Mesendoderm (in vitro differentiated cells): ENCODE data around the gene SPDYC.

Experiments
- DNase-seq: peaks from one replicate; pipeline ENCODE4 v3.0.0; 2013
- H2AK5ac ChIP-seq: 2 replicates; pipeline ENCODE4 v1.6.1; 2013; ENCODE audit warnings: low read length, inconsistent platforms
- H2BK120ac ChIP-seq: 2 replicates; pipeline ENCODE4 v1.6.1; 2013; ENCODE audit warnings: low read depth, mild to moderate bottlenecking, low read length, moderate library complexity, mixed read lengths
- H2BK15ac ChIP-seq: replicated peaks from 2 replicates; pipeline ENCODE4 v1.6.1; 2013; ENCODE audit warnings: low read depth, mild to moderate bottlenecking, moderate library complexity
- H2BK5ac ChIP-seq: 2 replicates; pipeline ENCODE4 v1.6.1; 2013; ENCODE audit warnings: low read length, inconsistent platforms
- H3K18ac ChIP-seq: 2 replicates; pipeline ENCODE4 v1.6.1; 2013; ENCODE audit warnings: mild to moderate bottlenecking, low read length, mixed read lengths
- H3K23ac ChIP-seq: one replicate; pipeline ENCODE4 v1.6.1; 2013; ENCODE audit warnings: low read length
- H3K27ac ChIP-seq: 2 replicates; pipeline ENCODE4 v1.5.1; 2013; ENCODE audit warnings: low read depth, mild to moderate bottlenecking, inconsistent platforms, low read length, moderate library complexity
- H3K27me3 ChIP-seq: 2 replicates; pipeline ENCODE4 v1.6.1; 2013; ENCODE audit warnings: low read length, control low read depth, mild to moderate bottlenecking, inconsistent platforms; ENCODE audit not compliant: insufficient read depth, poor library complexity
- H3K36me3 ChIP-seq: 2 replicates; pipeline ENCODE4 v1.6.1; 2013; ENCODE audit warnings: low read length, inconsistent platforms; ENCODE audit not compliant: control insufficient read depth, insufficient read depth
- H3K4ac ChIP-seq: one replicate; pipeline ENCODE4 v1.6.1; 2013; ENCODE audit warnings: low read depth, mild to moderate bottlenecking, low read length, moderate library complexity
- H3K4me1 ChIP-seq: 2 replicates; pipeline ENCODE4 v1.6.1; 2013; ENCODE audit warnings: low read depth, low read length, inconsistent platforms; ENCODE audit not compliant: control insufficient read depth
- H3K4me2 ChIP-seq: 2 replicates; pipeline ENCODE4 v1.6.1; 2013; ENCODE audit warnings: low read length
- H3K4me3 ChIP-seq: 2 replicates; pipeline ENCODE4 v1.5.1; 2013; ENCODE audit warnings: mild to moderate bottlenecking, low read length
- H3K56ac ChIP-seq: one replicate; pipeline ENCODE4 v1.6.1; 2013; ENCODE audit warnings: low read length
- H3K79me1 ChIP-seq: 2 replicates; pipeline ENCODE4 v1.6.1; 2013; ENCODE audit warnings: low read length, inconsistent platforms
- H3K79me2 ChIP-seq: 2 replicates; pipeline ENCODE4 v1.6.1; 2013; ENCODE audit warnings: mild to moderate bottlenecking, low read length; ENCODE audit not compliant: control insufficient read depth, insufficient read depth
- H3K9ac ChIP-seq: 2 replicates; pipeline ENCODE4 v1.6.1; 2013; ENCODE audit warnings: low read length, inconsistent platforms
- H4K5ac ChIP-seq: one replicate; pipeline ENCODE4 v1.6.1; 2013; ENCODE audit warnings: low read length
- H4K8ac ChIP-seq: one replicate; pipeline ENCODE4 v1.6.1; 2013; ENCODE audit warnings: low read depth, mild to moderate bottlenecking, control low read depth, low read length, moderate library complexity
- WGBS: extraction: QIAGEN DNeasy Blood & Tissue Kit; methylation state at CpG from one replicate; pipeline ENCODE4 v1.1.7; 2013; ENCODE audit warnings: low lambda C conversion rate, missing lambda C conversion rate; ENCODE audit not compliant: insufficient coverage; ENCODE audit errors: extremely low coverage; 5-methylcytosine and 5-hydroxymethylcytosine counted together

SPDYC gene

GRCh38 chr11:65185869-65186341 is 15.9 kb downstream of the SPDYC start:
- no peak overlapping the region for H3K4me2 ChIP-seq
- H2AK5ac ChIP-seq, result no peak overlapping the region
- no peak overlapping the region for H2BK5ac ChIP-seq
- H3K18ac ChIP-seq, result no peak overlapping the region
- H3K23ac ChIP-seq, result no peak overlapping the region
- H2BK15ac ChIP-seq, result no peak overlapping the region
- H4K5ac ChIP-seq, result no peak overlapping the region
- no peak overlapping the region for H3K4ac ChIP-seq
- no peak overlapping the region for H3K27ac ChIP-seq
- peaks cover 4% of the 10 kb centered on the region for H3K79me2 ChIP-seq
- WGBS, result no CpG with 5 or more reads among the region's 18 CpGs
- peaks cover 14% of the 10 kb centered on the region for H3K36me3 ChIP-seq
- H2BK120ac ChIP-seq, result no peak overlapping the region
- H3K9ac ChIP-seq, result no peak overlapping the region
- H4K8ac ChIP-seq, result no peak overlapping the region
- H3K27me3 ChIP-seq, result no peaks in the 10 kb centered on the region
- H3K79me1 ChIP-seq, result peaks cover 16% of the 10 kb centered on the region
- peaks cover 11% of the 10 kb centered on the region for H3K4me1 ChIP-seq
- H3K56ac ChIP-seq, result no peak overlapping the region
- no peak overlapping the region for H3K4me3 ChIP-seq
- no peak for DNase-seq

- H3K79me1 ChIP-seq, result peaks cover 16% of the 10 kb centered on the region
- H2BK5ac ChIP-seq, result no peak overlapping the region
- peaks cover 11% of the 10 kb centered on the region for H3K4me1 ChIP-seq
- no peak overlapping the region for H3K23ac ChIP-seq
- no peak overlapping the region for H4K5ac ChIP-seq
- H3K4ac ChIP-seq, result no peak overlapping the region
- peaks cover 4% of the 10 kb centered on the region for H3K79me2 ChIP-seq
- no peak overlapping the region for H3K27ac ChIP-seq
- no peak overlapping the region for H2BK120ac ChIP-seq
- no peak overlapping the region for H2BK15ac ChIP-seq
- no peak overlapping the region for H3K56ac ChIP-seq
- H3K4me2 ChIP-seq, result no peak overlapping the region
- no peaks in the 10 kb centered on the region for H3K27me3 ChIP-seq
- H3K9ac ChIP-seq, result no peak overlapping the region
- DNase-seq, result no peak
- H2AK5ac ChIP-seq, result no peak overlapping the region
- peaks cover 14% of the 10 kb centered on the region for H3K36me3 ChIP-seq
- WGBS, result no CpG with 5 or more reads among the region's 9 CpGs
- no peak overlapping the region for H4K8ac ChIP-seq
- no peak overlapping the region for H3K4me3 ChIP-seq
- H3K18ac ChIP-seq, result no peak overlapping the region
These were observed 16.7 kb downstream of the SPDYC start for GRCh38 chr11:65186701-65187100.

- H2BK15ac ChIP-seq, result no peak overlapping the region
- H2BK5ac ChIP-seq, result no peak overlapping the region
- no peak overlapping the region for H2AK5ac ChIP-seq
- no peak overlapping the region for H3K9ac ChIP-seq
- no peaks in the 10 kb centered on the region for H3K27me3 ChIP-seq
- peaks cover 4% of the 10 kb centered on the region for H3K79me2 ChIP-seq
- no peak overlapping the region for H3K18ac ChIP-seq
- no peak overlapping the region for H3K4ac ChIP-seq
- H3K36me3 ChIP-seq, result peaks cover 14% of the 10 kb centered on the region
- H3K4me2 ChIP-seq, result no peak overlapping the region
- no peak for DNase-seq
- H3K4me1 ChIP-seq, result peaks cover 11% of the 10 kb centered on the region
- H3K27ac ChIP-seq, result no peak overlapping the region
- no peak overlapping the region for H4K8ac ChIP-seq
- H3K23ac ChIP-seq, result no peak overlapping the region
- WGBS, result no CpG with 5 or more reads among the region's 6 CpGs
- no peak overlapping the region for H3K56ac ChIP-seq
- peaks cover 16% of the 10 kb centered on the region for H3K79me1 ChIP-seq
- no peak overlapping the region for H3K4me3 ChIP-seq
- H2BK120ac ChIP-seq, result no peak overlapping the region
- no peak overlapping the region for H4K5ac ChIP-seq
These were observed 17.2 kb downstream of the SPDYC start for GRCh38 chr11:65187146-65187675.

- Histone ChIP-seq H4K8ac (no peak overlapping the region), H3K27me3 (no peaks in the 10 kb centered on the region), H3K18ac (no peak overlapping the region), H3K79me1 (peaks cover 12% of the 10 kb centered on the region), H3K36me3 (peaks cover 14% of the 10 kb centered on the region), H3K79me2 (no peaks in the 10 kb centered on the region), H2AK5ac (no peak overlapping the region), H2BK15ac (no peak overlapping the region), H4K5ac (no peak overlapping the region), H3K4me3 (no peak overlapping the region), H3K4me2 (no peak overlapping the region), H2BK120ac (no peak overlapping the region), H3K9ac (no peak overlapping the region), H3K23ac (no peak overlapping the region), H3K4ac (no peak overlapping the region), H3K27ac (no peak overlapping the region), H3K56ac (no peak overlapping the region), H2BK5ac (no peak overlapping the region), H3K4me1 (peaks cover 8% of the 10 kb centered on the region)
- WGBS, result no CpG with 5 or more reads among the region's 20 CpGs
- no peak for DNase-seq
These were observed 18.0 kb downstream of the SPDYC start for GRCh38 chr11:65187971-65188461.

GRCh38 chr11:65188486-65188885 is 18.5 kb downstream of the SPDYC start:
- Histone ChIP-seq H2BK5ac (no peak overlapping the region), H3K4me2 (no peak overlapping the region), H3K4me1 (peaks cover 5% of the 10 kb centered on the region), H3K27me3 (no peaks in the 10 kb centered on the region), H3K27ac (no peak overlapping the region), H3K56ac (no peak overlapping the region), H3K4ac (no peak overlapping the region), H2BK15ac (no peak overlapping the region), H2BK120ac (no peak overlapping the region), H2AK5ac (no peak overlapping the region), H3K79me2 (no peaks in the 10 kb centered on the region), H3K4me3 (no peak overlapping the region), H3K79me1 (peaks cover 8% of the 10 kb centered on the region), H4K8ac (no peak overlapping the region), H3K23ac (no peak overlapping the region), H4K5ac (no peak overlapping the region), H3K18ac (no peak overlapping the region), H3K9ac (no peak overlapping the region), H3K36me3 (peaks cover 14% of the 10 kb centered on the region)
- no peak for DNase-seq
- WGBS, result no CpG with 5 or more reads among the region's 18 CpGs

GRCh38 chr11:65189191-65189590 is 19.2 kb downstream of the SPDYC start:
- no peak overlapping the region for H4K5ac ChIP-seq
- H3K4ac ChIP-seq, result no peak overlapping the region
- H3K4me3 ChIP-seq, result no peak overlapping the region
- H2BK15ac ChIP-seq, result no peak overlapping the region
- H3K23ac ChIP-seq, result no peak overlapping the region
- no peaks in the 10 kb centered on the region for H3K79me2 ChIP-seq
- H2BK5ac ChIP-seq, result no peak overlapping the region
- H4K8ac ChIP-seq, result no peak overlapping the region
- H3K18ac ChIP-seq, result no peak overlapping the region
- H3K9ac ChIP-seq, result no peak overlapping the region
- H3K27me3 ChIP-seq, result no peaks in the 10 kb centered on the region
- DNase-seq, result no peak
- peaks cover 14% of the 10 kb centered on the region for H3K36me3 ChIP-seq
- peaks cover 7% of the 10 kb centered on the region for H3K79me1 ChIP-seq
- no peak overlapping the region for H2AK5ac ChIP-seq
- H3K27ac ChIP-seq, result no peak overlapping the region
- H2BK120ac ChIP-seq, result no peak overlapping the region
- no peaks in the 10 kb centered on the region for H3K4me1 ChIP-seq
- no peak overlapping the region for H3K56ac ChIP-seq
- WGBS, result no CpG with 5 or more reads among the region's 10 CpGs
- H3K4me2 ChIP-seq, result no peak overlapping the region
